ENCODE measurements around the gene PLEKHG4B.

PLEKHG4B gene

GRCh38 chr5:75331-76320 is 16.3 kb upstream of the PLEKHG4B start:
- TF ChIP-seq FOXM1 (IDR thresholded peaks at IDR 0.05; ENCODE audit: borderline replicate concordance, low read depth) (no peak), YY1 (IDR thresholded peaks at IDR 0.05; ENCODE audit: low read depth) (no peak), MAX (IDR thresholded peaks at IDR 0.05) (no peak), NFIC (IDR thresholded peaks at IDR 0.05) (no peak), EP300 (IDR thresholded peaks at IDR 0.05; ENCODE audit: borderline replicate concordance) (no peak), TEAD4 (IDR thresholded peaks at IDR 0.05) (no peak), USF1 (IDR thresholded peaks at IDR 0.05) (no peak), CEBPB (IDR thresholded peaks at IDR 0.05) (no peak)

- TF ChIP-seq TEAD4 (IDR thresholded peaks at IDR 0.05) (no peak), TCF12 (IDR thresholded peaks at IDR 0.05; ENCODE audit: low read depth) (no peak), MAX (IDR thresholded peaks at IDR 0.05) (no peak), YY1 (IDR thresholded peaks at IDR 0.05; ENCODE audit: low read depth) (no peak), USF1 (IDR thresholded peaks at IDR 0.05) (no peak), FOXM1 (IDR thresholded peaks at IDR 0.05; ENCODE audit: borderline replicate concordance, low read depth) (no peak)
These were observed 15.4 kb upstream of the PLEKHG4B start for GRCh38 chr5:76358-77169.

- TF ChIP-seq NFIC (IDR thresholded peaks at IDR 0.05): no peak
- TF ChIP-seq EGR1 (IDR thresholded peaks at IDR 0.05): no peak
- TF ChIP-seq FOXM1 (IDR thresholded peaks at IDR 0.05; ENCODE audit: borderline replicate concordance, low read depth): no peak
- no peak for TF ChIP-seq RAD21 (IDR thresholded peaks at IDR 0.05; ENCODE audit: low read depth)
- no peak for TF ChIP-seq YY1 (IDR thresholded peaks at IDR 0.05; ENCODE audit: low read depth)
- TF ChIP-seq TAF1 (IDR thresholded peaks at IDR 0.05; ENCODE audit: low read depth): no peak
- TF ChIP-seq CREB1 (IDR thresholded peaks at IDR 0.05; ENCODE audit: low read depth): no peak
- TF ChIP-seq ZBTB7A (IDR thresholded peaks at IDR 0.05; ENCODE audit: low read depth): no peak
- TF ChIP-seq TCF12 (IDR thresholded peaks at IDR 0.05; ENCODE audit: low read depth): no peak
- no peak for TF ChIP-seq USF1 (IDR thresholded peaks at IDR 0.05)
- no peak for TF ChIP-seq MAX (IDR thresholded peaks at IDR 0.05)
- no peak for TF ChIP-seq REST (IDR thresholded peaks at IDR 0.05; ENCODE audit: low read depth)
- no peak for TF ChIP-seq EP300 (IDR thresholded peaks at IDR 0.05; ENCODE audit: borderline replicate concordance)
- no peak for TF ChIP-seq TEAD4 (IDR thresholded peaks at IDR 0.05)
- no peak for TF ChIP-seq CEBPB (IDR thresholded peaks at IDR 0.05)
These were observed 14.8 kb upstream of the PLEKHG4B start for GRCh38 chr5:77170-77501.

GRCh38 chr5:77546-77945 is 14.4 kb upstream of the PLEKHG4B start:
- TF ChIP-seq REST (IDR thresholded peaks at IDR 0.05; ENCODE audit: low read depth): no peak
- no peak for TF ChIP-seq NFIC (IDR thresholded peaks at IDR 0.05)
- TF ChIP-seq TEAD4 (IDR thresholded peaks at IDR 0.05): peak; percentile 44; the same call in 1 of the 2 replicates
- no peak for TF ChIP-seq EP300 (IDR thresholded peaks at IDR 0.05; ENCODE audit: borderline replicate concordance)
- no peak for TF ChIP-seq TCF12 (IDR thresholded peaks at IDR 0.05; ENCODE audit: low read depth)

All from Ishikawa (cell line).